ENCODE measurements around the gene COPA. TPM values are rescaled to one million over a fixed set of nuclear protein-coding genes. Genes with fewer than 3 reads are reported as not detected.

Gene COPA
- total and polyA plus RNA-seq, 7 donors = 53.8 to 96.3 (median 75.2) TPM

DNA sequence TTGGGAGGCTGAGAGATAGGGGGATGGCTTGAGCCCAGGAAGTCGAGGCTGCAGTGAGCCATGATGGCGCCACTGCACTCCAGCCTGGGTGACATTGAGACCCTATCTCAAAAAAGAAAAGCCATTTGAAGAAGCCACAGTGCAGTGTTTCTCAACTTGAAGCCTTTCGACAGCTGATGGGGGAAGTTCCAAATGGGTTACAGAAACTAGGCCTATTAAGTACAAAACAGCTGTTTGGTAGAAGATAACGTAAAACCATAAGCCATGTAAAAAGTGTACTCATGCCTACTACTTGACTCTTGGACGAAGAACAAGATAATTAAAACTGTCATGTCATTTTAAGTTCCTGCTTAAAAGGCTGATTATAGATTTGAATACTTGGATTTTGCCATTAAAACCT is 16.6 kb downstream of the COPA start:
- 57 to 81% (median 70%) methylated on average over 5 of the region's 5 CpGs for WGBS, 3 donors
- H3K4me1 ChIP-seq = no peaks in the 10 kb centered on the region
- H3K27me3 ChIP-seq (ENCODE audit: insufficient read depth in 3 of 3, low read length in 2 of 3) = no peaks in the 10 kb centered on the region
- intact Hi-C loops (cut with DNase I) = no loop called here
- TF ChIP-seq, protein P1, sequence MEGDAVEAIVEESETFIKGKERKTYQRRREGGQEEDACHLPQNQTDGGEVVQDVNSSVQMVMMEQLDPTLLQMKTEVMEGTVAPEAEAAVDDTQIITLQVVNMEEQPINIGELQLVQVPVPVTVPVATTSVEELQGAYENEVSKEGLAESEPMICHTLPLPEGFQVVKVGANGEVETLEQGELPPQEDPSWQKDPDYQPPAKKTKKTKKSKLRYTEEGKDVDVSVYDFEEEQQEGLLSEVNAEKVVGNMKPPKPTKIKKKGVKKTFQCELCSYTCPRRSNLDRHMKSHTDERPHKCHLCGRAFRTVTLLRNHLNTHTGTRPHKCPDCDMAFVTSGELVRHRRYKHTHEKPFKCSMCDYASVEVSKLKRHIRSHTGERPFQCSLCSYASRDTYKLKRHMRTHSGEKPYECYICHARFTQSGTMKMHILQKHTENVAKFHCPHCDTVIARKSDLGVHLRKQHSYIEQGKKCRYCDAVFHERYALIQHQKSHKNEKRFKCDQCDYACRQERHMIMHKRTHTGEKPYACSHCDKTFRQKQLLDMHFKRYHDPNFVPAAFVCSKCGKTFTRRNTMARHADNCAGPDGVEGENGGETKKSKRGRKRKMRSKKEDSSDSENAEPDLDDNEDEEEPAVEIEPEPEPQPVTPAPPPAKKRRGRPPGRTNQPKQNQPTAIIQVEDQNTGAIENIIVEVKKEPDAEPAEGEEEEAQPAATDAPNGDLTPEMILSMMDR (IDR thresholded peaks at IDR 0.05) = no peak
- no peak for ATAC-seq
- no peak overlapping the region for H3K4me3 ChIP-seq
- H3K36me3 ChIP-seq (ENCODE audit: insufficient read depth in 1 of 2, low read depth in 1 of 2) = peaks cover 16 to 99% of the 10 kb centered on the region in 2 donors
- H3K27ac ChIP-seq = no peak overlapping the region
- no peaks in the 10 kb centered on the region for H3K9me3 ChIP-seq
- no peak for DNase-seq

DNA sequence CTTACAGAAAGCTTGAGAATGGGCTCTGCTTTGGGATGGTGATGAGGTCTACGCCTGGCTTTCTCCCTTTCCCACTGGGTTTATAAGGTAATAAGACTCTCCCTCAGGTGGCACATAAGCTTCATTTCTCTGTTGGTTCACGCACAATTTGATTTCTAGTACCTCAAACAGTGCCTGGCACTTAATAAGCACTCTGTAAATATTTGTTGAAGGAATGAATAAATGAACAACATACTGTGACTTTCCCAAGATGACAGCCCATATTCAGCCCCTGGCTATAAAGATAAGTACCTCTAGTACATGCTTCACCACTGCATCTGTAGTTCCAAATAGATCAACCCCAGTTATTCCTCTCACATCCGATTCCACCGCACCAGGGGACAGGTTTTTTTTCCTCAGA is 17.8 kb downstream of the COPA start:
- 93 to 96% (median 95%) methylated on average over 4 of the region's 4 CpGs for WGBS, 3 donors
- TF ChIP-seq, protein P1 (IDR thresholded peaks at IDR 0.05) = no peak
- ATAC-seq (no peak), DNase-seq (no peak)
- intact Hi-C loops (cut with DNase I) = no loop called here
- Histone ChIP-seq H3K4me1 (no peaks in the 10 kb centered on the region), H3K36me3 (ENCODE audit: insufficient read depth in 1 of 2, low read depth in 1 of 2) (peaks cover 12 to 95% of the 10 kb centered on the region in 2 donors), H3K27ac (no peak overlapping the region), H3K9me3 (no peaks in the 10 kb centered on the region), H3K4me3 (no peak overlapping the region), H3K27me3 (ENCODE audit: insufficient read depth in 3 of 3, low read length in 2 of 3) (no peaks in the 10 kb centered on the region)

DNA sequence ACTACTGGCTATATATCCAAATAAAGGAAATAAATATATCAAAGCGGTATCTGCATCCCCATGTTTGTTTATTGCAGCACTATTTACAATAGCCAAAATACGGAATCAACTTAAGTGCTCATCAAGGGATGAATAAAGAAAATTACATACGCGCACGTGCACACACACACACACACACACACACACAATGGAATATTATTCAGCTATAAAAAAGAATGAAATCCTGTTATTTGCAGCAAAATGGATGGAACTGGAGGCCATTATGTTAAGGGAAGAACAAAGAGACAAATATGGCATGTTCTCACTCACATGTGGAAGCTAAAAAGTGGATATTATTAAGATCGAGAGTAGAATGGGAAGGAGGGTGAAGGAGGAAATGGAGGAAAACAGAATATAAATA is 20.2 kb downstream of the COPA start:
- ATAC-seq (no peak), DNase-seq (no peak)
- no peak overlapping the region for H3K27ac ChIP-seq
- H3K36me3 ChIP-seq (ENCODE audit: insufficient read depth in 1 of 2, low read depth in 1 of 2) = peaks cover 11 to 93% of the 10 kb centered on the region in 2 donors
- no peak overlapping the region for H3K4me3 ChIP-seq
- no peaks in the 10 kb centered on the region for H3K27me3 ChIP-seq (ENCODE audit: insufficient read depth in 3 of 3, low read length in 2 of 3)
- TF ChIP-seq, protein P1 (IDR thresholded peaks at IDR 0.05) = no peak
- WGBS, 3 donors = 97 to 98% (median 98%) methylated on average over 6 of the region's 6 CpGs
- H3K4me1 ChIP-seq = no peaks in the 10 kb centered on the region
- no peaks in the 10 kb centered on the region for H3K9me3 ChIP-seq
- intact Hi-C loops (cut with DNase I) = no loop called here

DNA sequence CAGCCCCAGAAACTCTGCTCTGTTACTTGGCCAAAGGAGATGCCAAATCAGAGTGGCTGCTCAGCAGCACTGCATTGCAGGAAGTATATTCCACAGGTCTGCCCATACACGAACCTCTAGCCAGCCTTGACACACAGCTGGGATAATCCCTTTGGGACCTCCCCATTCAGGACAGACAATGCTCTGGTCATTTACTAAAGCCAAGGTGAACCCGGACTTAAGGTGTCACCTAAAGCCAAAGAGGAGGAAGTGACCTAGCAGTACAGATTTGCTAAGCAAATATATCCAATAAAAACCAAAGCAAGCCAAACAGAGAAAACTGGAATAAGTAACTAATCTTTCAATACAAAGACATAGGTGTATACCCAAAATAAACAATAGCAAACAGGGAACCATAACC is 27.7 kb downstream of the COPA start:
- no peak overlapping the region for H3K27ac ChIP-seq
- H3K27me3 ChIP-seq (ENCODE audit: insufficient read depth in 3 of 3, low read length in 2 of 3) = no peaks in the 10 kb centered on the region
- H3K36me3 ChIP-seq (ENCODE audit: insufficient read depth in 1 of 2, low read depth in 1 of 2) = peaks cover 20 to 98% of the 10 kb centered on the region in 2 donors
- no peak for DNase-seq
- 62 to 74% (median 64%) methylated on average over 2 of the region's 2 CpGs for WGBS, 3 donors
- no peak for ATAC-seq
- no peak overlapping the region for H3K4me3 ChIP-seq
- H3K9me3 ChIP-seq = no peaks in the 10 kb centered on the region
- intact Hi-C loops (cut with DNase I) = no loop called here
- no peaks in the 10 kb centered on the region for H3K4me1 ChIP-seq
- TF ChIP-seq, protein P1 (IDR thresholded peaks at IDR 0.05) = no peak

DNA sequence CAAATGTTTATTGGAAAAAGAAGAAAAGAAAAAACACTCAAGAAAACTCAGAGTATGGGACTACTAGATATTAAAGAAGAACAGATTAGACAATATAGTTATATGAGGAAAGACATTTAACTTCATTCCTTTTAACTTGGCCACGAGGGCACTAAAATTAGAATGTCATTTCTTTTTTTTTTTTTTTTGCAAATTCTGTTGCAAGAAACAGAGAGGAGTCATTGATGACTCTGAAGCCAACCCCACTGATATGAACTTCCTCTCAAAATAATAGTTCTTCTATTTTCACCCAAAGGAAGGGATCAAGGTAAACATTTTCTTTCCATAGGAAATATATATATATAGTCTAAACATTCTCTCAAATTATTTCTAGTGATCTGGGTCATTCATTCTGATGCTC is 33.5 kb downstream of the COPA start:
- DNase-seq (no peak), ATAC-seq (no peak)
- Histone ChIP-seq H3K4me1 (no peaks in the 10 kb centered on the region), H3K9me3 (no peaks in the 10 kb centered on the region), H3K36me3 (ENCODE audit: insufficient read depth in 1 of 2, low read depth in 1 of 2) (peaks cover 32 to 100% of the 10 kb centered on the region in 2 donors), H3K27me3 (ENCODE audit: insufficient read depth in 3 of 3, low read length in 2 of 3) (no peaks in the 10 kb centered on the region), H3K27ac (no peak overlapping the region), H3K4me3 (no peak overlapping the region)
- 61 to 79% (median 69%) methylated on average over 1 of the region's 1 CpG for WGBS, 3 donors
- TF ChIP-seq, protein P1 (IDR thresholded peaks at IDR 0.05) = no peak
- intact Hi-C loops (cut with DNase I) = no loop called here

All from psoas muscle (tissue), 8 donors.